Activated naive CD4-positive, alpha-beta T cell treated with anti-CD3 and anti-CD28 coated beads, Interleukin-2, amount 50 U/mL, for 24 hours (primary cell): ENCODE results near the gene P3R3URF.
A peak's percentile ranks its signal among the peaks of the same experiment; 100 is the strongest.
"Not testable (repeated sequence)": the region's sequence is repeated elsewhere in the genome, so short reads cannot be mapped to it uniquely, and the experiment has no call there.

Experiments
- H3K27ac Mint-ChIP-seq: one replicate; pipeline ENCODE4 v1.8.0; 2021; ENCODE audit warnings: mild to moderate bottlenecking, mixed read lengths
- H3K27me3 Mint-ChIP-seq: one replicate; pipeline ENCODE4 v1.8.0; 2021; ENCODE audit warnings: mixed read lengths
- H3K36me3 Mint-ChIP-seq: one replicate; pipeline ENCODE4 v1.8.0; 2021; ENCODE audit warnings: mixed read lengths
- H3K4me1 Mint-ChIP-seq: one replicate; pipeline ENCODE4 v1.8.0; 2021; ENCODE audit warnings: mixed read lengths
- H3K4me3 Mint-ChIP-seq: one replicate; pipeline ENCODE4 v1.8.0; 2021; ENCODE audit warnings: mild to moderate bottlenecking, mixed read lengths
- H3K9me3 Mint-ChIP-seq: one replicate; pipeline ENCODE4 v1.8.0; 2021; ENCODE audit warnings: mixed read lengths

P3R3URF gene

DNA sequence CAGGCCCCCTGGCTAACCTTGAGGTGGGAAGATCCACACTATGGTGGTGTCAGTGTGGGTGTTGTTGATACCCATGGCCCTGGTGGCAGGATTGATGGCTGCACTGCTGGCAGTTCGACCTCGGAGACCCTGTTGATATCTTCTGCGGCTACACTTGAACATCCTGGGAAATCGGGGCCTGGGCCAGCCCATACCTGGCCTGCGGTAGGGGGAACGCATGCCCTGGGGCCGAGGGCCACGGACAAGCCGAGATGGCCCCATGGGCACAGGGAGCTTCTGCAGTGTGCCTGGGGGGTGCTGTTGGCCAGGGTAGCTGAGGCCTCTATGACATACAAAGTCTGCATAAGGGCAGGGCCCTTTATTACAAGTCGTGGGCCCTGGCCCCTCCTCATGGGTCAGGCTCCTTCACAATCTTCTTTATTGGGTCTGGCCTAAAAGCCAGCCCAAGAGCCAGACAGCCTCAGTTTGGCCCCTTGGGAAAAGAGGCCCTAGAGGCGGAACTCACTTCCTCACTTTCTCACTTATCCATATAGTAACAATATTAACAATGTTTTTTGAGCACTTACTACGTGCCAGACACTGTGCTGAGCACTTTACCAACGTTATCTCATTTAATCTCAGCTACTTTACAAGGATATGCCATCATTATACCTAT, at the start of gene P3R3URF:
Gene P3R3URF (minus strand): TSS at position 278 of the 655 bp plus-strand sequence. CDS start 17 bp downstream, at position 261.
- Mint-ChIP-seq H3K9me3 (no peaks in the 10 kb centered on the region), H3K27ac (no peak within 1 kb of the TSS), H3K4me3 (no peak within 1 kb of the TSS), H3K36me3 (no peaks in the 10 kb centered on the region), H3K27me3 (no peaks in the 10 kb centered on the region), H3K4me1 (no peaks in the 10 kb centered on the region)

DNA sequence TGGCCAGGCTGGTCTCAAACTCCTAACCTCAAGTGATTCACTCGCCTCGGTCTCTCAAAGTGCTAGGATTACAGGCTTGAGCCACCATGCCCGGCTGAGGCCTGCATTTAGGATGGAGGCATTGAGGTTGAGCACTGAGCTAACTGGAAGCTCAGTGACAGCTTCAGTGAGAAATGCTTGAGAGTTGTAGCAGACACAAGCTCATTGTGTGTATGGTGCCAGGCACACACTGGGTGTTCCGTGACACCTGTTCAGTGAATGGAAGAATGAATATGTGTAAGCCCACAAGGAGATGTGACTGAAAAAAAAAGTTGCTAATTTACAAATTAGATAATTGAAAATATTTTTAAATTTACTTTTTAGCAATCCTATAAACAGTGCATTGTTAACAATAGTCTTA, 48.7 kb upstream of the P3R3URF start:
- Mint-ChIP-seq H3K27ac (no peak overlapping the region), H3K36me3 (no peaks in the 10 kb centered on the region), H3K4me3 (no peak overlapping the region), H3K9me3 (no peaks in the 10 kb centered on the region), H3K4me1 (peaks cover 5% of the 10 kb centered on the region), H3K27me3 (no peaks in the 10 kb centered on the region)

DNA sequence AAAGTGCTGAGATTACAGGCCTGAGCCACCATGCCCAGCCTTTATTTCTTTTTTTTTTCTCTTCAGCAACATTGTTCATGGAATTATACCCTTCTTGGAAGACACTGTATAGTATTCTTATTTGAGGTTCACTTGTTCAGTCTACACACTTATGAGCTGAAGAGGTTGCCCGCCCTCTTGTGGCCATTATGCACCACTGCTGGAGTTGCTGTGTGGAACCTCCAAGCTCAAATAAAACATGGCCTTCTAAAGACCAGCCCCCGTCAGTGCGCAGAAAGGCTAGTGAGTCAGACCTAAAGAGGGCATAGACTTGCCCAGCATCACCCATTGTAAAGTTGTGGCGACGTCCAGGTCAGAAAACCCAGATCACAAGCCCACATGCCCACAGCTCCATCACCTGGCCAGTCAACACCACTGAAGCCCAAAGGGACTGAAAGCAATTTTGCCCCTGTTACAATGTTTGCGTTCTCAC, 47.2 kb upstream of the P3R3URF start:
- H3K27ac Mint-ChIP-seq = no peak overlapping the region

DNA sequence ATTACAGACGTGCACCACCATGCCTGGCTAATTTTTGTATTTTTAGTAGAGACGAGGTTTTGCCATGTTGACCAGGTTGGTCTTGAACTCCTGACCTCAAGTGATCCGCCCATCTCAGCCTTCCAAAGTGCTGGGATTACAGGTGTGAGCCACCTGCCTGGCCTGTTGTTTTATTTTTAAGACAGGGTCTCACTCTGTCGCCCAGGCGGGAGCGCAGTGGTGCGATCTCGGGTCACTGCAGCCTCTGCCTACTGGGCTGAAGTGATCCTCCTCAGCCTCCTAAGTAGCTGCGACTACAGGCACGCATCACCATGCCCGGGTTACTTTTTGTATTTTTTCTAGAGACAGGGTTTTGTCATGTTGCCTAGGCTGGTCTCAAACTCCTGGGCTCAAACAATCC, 46.8 kb upstream of the P3R3URF start:
- H3K9me3 Mint-ChIP-seq, H3K36me3 Mint-ChIP-seq, H3K4me3 Mint-ChIP-seq, H3K4me1 Mint-ChIP-seq, H3K27me3 Mint-ChIP-seq, H3K27ac Mint-ChIP-seq: not testable (repeated sequence)

More for the DNA sequence above, 47.2 kb upstream of the P3R3URF start:
- Mint-ChIP-seq H3K4me3 (no peak overlapping the region), H3K36me3 (no peaks in the 10 kb centered on the region), H3K27me3 (no peaks in the 10 kb centered on the region), H3K4me1 (peaks cover 5% of the 10 kb centered on the region), H3K9me3 (no peaks in the 10 kb centered on the region)

DNA sequence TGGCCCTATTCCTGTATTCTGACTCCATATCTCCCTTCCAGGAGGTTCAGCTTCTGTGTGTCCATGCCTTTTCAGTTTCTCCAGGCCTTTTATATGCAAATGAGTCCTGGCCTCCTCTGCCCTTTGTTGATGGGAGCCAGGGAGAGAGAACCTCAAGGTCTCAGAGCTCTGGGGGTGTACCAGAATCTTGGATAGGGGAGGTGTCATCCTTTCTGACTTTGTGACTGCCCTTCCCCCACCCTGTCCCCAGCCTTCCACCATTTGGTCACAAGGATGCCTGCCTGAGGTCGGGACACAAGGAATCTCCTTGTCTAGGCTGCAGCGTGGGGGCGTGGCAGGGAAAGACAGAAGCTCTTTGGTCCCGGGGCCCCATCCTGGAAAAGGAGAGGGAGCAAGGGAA, 45.5 kb upstream of the P3R3URF start:
- Mint-ChIP-seq H3K4me3 (no peak overlapping the region), H3K4me1 (peaks cover 5% of the 10 kb centered on the region), H3K27me3 (no peaks in the 10 kb centered on the region), H3K36me3 (no peaks in the 10 kb centered on the region), H3K9me3 (no peaks in the 10 kb centered on the region), H3K27ac (no peak overlapping the region)

DNA sequence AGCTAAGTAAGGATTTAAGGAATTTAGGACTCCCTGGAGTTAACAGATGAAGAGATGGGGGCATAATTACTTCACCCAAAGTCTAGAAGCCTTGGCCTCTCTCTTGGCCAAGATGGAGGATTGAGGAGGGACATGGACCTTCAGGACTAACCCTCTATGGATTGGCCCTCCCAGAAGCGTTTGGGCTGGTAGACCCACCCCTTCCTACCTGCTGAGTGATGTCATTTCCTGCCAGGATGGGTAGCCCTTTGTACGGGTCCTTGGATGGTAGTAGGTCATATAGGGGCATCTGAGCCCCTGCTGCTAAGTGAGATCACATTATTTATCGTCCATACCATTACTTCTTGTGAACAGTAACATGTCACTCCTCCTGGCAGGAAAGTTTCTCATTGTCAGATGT, 44.5 kb upstream of the P3R3URF start:
- Mint-ChIP-seq H3K36me3 (no peaks in the 10 kb centered on the region), H3K27ac (no peak overlapping the region), H3K27me3 (no peaks in the 10 kb centered on the region), H3K4me1 (peaks cover 5% of the 10 kb centered on the region), H3K9me3 (no peaks in the 10 kb centered on the region), H3K4me3 (no peak overlapping the region)

DNA sequence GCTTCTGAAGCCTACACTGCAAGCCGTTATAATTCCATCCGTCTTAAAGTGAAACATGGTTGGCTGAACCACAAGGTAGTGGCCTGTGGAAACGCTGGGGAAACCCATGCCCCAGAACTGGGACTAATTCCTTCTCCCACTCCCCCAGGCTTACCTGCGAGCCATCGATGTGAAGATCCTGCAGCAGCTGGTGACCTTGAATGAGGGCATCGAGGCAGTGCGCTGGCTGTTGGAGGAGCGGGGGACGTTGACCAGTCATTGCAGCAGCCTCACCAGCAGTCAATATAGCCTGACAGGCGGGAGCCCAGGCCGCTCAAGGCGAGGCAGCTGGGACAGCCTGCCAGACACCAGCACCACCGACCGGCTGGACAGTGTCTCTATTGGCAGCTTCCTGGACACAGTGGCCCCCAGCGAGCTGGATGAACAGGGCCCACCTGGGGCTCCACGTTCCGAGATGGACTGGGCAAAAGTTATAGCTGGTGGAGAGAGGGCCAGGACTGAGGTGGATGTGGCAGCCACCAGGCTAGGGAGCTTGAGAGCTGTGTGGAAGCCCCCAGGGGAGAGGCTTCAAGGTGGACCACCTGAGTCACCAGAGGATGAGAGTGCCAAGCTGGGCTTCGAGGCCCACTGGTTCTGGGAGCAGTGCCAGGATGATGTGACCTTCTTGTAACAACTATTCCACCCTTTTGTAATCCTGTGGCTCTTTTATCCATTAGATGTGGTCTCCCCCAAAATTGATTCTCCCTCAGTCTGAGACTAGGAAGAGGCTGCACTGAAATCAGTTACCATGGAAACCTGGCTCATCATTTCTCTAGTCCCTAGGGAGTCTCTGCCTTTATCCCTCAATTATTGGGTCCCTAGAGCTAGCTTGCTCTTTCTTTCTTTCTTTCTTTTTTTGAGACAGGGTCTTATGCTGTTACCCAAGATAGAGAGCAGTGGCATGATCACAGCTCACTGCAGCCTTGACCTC, 43.5 kb upstream of the P3R3URF start:
- H3K9me3 Mint-ChIP-seq = no peaks in the 10 kb centered on the region
- no peak overlapping the region for H3K4me3 Mint-ChIP-seq
- no peaks in the 10 kb centered on the region for H3K36me3 Mint-ChIP-seq

DNA sequence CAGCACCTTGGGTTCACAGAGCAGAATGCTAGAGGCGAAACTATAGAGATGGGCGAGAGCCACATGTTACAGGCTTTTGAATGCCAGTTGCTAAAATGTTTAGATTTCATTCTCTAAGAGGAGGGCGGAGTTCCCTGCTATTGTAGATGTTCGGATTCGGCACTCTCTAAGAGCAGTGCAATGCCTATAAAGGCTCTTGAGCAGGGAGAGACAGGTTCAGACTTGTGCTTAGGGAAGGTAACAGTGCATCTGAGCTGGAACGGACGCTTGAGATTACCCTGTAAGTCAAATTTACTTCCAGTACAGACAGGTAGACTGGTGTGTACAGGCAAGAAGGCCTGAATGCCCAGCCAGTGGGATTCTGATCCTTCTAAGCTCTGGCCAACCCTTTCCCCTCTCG, 42.2 kb upstream of the P3R3URF start:
- Mint-ChIP-seq H3K9me3 (no peaks in the 10 kb centered on the region), H3K27me3 (no peaks in the 10 kb centered on the region), H3K4me1 (peaks cover 2% of the 10 kb centered on the region), H3K36me3 (no peaks in the 10 kb centered on the region), H3K4me3 (no peak overlapping the region), H3K27ac (no peak overlapping the region)

More for the DNA sequence above, 43.5 kb upstream of the P3R3URF start:
- Mint-ChIP-seq H3K4me1 (peaks cover 5% of the 10 kb centered on the region), H3K27me3 (no peaks in the 10 kb centered on the region), H3K27ac (no peak overlapping the region)

DNA sequence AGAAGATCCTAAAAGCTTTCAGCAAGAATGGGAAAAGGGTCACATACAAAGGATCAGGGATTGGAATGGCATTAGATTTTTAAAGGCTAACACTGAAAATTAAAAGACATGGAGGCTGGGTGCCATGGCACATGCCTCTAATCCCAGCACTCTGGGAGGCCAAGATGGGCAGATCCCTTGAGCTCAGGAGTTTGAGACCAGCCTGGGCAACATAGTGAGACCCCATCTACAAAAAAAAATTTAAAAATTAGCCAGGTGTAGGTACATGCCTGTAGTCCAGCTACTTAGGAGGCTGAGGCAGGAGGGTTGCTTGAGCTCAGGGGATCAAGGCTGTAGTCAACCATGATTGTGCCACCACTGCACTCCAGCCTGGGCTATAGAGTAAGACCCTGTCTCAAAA, 39.2 kb upstream of the P3R3URF start:
- Mint-ChIP-seq H3K4me1 (no peaks in the 10 kb centered on the region), H3K9me3 (no peaks in the 10 kb centered on the region), H3K4me3 (no peak overlapping the region), H3K36me3 (no peaks in the 10 kb centered on the region), H3K27ac (no peak overlapping the region), H3K27me3 (no peaks in the 10 kb centered on the region)

DNA sequence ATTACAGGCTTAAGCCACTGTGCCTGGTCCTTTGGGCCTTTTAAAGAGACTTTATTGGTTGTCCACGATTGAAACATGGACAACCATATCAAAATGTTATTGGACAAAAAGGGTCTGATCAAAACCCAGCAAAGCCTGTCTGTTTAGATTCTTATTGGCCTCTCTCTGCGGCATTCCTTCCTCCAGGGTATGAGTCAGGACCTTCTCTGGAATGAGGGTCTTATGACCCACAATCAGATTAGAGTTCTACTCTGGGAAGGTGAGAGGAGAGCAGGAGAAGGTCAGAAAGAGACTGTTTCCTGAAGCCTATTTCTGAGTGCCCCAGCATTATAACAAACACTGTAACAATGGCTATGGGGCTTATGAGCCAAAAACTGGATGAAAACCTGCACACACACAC, 34.8 kb upstream of the P3R3URF start:
- H3K36me3 Mint-ChIP-seq = no peaks in the 10 kb centered on the region

DNA sequence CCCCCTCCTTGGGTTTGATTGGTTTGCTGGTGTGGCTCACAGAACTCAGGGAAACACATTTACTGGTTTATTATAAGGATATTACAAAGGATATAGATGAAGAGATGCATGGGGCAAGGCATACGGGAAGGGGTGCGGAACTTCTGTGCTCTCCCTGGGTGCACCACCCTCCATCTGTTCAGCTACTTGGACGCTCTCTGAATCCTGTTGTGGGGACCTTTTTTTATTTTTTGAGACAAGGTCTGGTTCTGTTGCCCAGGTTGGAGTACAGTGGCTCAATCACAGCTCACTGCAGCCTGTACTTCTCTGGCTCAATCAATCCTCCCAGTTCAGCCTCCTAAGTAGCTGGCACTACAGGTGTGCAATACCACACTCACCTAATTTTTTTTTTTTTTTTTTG, 34.3 kb upstream of the P3R3URF start:
- no peak overlapping the region for H3K27ac Mint-ChIP-seq
- no peaks in the 10 kb centered on the region for H3K4me1 Mint-ChIP-seq
- no peak overlapping the region for H3K4me3 Mint-ChIP-seq
- no peaks in the 10 kb centered on the region for H3K27me3 Mint-ChIP-seq
- H3K36me3 Mint-ChIP-seq = no peaks in the 10 kb centered on the region
- H3K9me3 Mint-ChIP-seq = no peaks in the 10 kb centered on the region

More for the DNA sequence above, 34.8 kb upstream of the P3R3URF start:
- Mint-ChIP-seq H3K4me1 (no peaks in the 10 kb centered on the region), H3K9me3 (no peaks in the 10 kb centered on the region), H3K27me3 (no peaks in the 10 kb centered on the region), H3K27ac (no peak overlapping the region), H3K4me3 (no peak overlapping the region)

DNA sequence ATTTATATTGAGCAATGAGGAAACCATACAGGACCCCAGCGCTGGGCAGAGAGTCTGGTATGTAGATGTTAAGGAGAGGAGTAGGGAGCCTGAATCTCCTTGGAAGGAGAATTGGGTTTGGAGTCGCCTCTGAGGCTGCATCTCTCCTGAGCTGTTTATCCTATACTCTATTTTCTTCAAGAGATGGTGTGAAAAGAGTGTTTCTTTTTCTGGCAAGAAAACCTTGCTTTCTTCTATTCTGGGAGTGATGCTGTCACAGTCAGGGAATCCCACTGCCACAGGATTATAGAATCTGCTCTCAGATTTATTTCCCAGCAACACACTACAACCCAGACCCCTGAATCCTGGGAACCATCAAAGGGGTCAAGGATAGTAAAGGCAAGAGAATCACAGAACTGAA, 30.1 kb upstream of the P3R3URF start:
- Mint-ChIP-seq H3K9me3 (no peaks in the 10 kb centered on the region), H3K4me3 (no peak overlapping the region), H3K27ac (no peak overlapping the region), H3K4me1 (peaks cover 16% of the 10 kb centered on the region), H3K36me3 (no peaks in the 10 kb centered on the region), H3K27me3 (no peaks in the 10 kb centered on the region)

DNA sequence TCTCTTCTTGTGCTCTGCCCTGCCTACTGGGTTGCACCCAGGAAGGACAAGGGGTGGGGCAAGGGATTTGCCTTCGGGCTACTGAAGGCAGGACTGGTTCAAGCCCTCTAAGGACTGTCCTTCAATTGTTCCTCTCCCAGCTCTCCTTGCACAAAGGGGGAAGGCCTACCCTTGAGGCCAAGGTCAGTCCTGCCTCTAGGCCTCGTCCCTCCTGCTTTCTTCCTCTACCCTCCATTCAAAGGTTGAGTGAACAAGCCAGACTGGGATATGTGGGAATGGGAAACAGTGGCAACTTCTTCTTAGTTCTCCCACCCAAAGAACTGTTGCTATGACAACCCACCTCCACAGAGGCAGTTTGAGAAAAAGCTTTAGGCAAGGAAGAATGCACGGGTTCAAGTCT, 29.5 kb upstream of the P3R3URF start:
- Mint-ChIP-seq H3K4me3 (no peak overlapping the region), H3K9me3 (no peaks in the 10 kb centered on the region), H3K27ac (no peak overlapping the region), H3K27me3 (no peaks in the 10 kb centered on the region), H3K36me3 (no peaks in the 10 kb centered on the region), H3K4me1 (peaks cover 16% of the 10 kb centered on the region)

DNA sequence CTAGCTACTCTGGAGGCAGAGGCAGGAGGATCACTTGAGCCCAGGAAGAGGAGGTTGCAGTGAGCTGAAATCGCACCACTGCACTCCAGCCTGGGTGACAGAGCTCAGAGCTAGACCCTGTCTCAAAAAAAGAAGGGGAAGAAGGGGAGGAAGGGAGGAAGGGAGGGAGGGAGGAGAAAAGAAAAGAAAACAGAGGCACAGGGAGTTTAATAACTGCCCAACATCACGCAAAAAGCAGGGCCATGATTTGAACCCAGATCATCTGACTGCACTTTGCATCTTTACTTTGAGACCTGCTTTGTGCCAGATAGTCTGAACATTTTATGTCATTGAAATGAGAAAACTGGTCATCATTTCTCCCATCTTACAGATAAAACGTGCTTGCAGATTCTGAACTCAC, 28.9 kb upstream of the P3R3URF start:
- no peaks in the 10 kb centered on the region for H3K9me3 Mint-ChIP-seq
- H3K36me3 Mint-ChIP-seq = no peaks in the 10 kb centered on the region
- H3K4me1 Mint-ChIP-seq = peaks cover 16% of the 10 kb centered on the region
- H3K27ac Mint-ChIP-seq = no peak overlapping the region
- H3K4me3 Mint-ChIP-seq = no peak overlapping the region
- H3K27me3 Mint-ChIP-seq = no peaks in the 10 kb centered on the region

DNA sequence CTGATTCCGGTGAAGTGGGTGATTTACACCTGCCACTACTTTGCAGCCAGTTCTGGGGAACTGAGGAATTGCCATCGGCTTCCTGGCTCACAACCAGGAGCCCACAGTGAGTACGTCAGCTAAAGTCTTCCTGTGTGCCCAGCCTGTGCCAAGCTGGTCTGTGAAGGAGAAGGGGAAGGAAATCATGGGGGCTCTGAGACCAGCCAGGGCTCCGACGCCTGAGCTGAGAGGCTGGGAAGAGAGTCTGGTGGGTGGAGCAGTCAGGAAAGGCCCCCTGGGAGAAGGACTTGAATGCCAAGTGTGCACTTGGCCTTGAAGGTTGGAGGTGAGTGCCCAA, 28.1 kb upstream of the P3R3URF start:
- H3K4me3 Mint-ChIP-seq = no peak overlapping the region
- H3K36me3 Mint-ChIP-seq = no peaks in the 10 kb centered on the region
- H3K4me1 Mint-ChIP-seq = peaks cover 16% of the 10 kb centered on the region
- no peaks in the 10 kb centered on the region for H3K9me3 Mint-ChIP-seq
- H3K27me3 Mint-ChIP-seq = no peaks in the 10 kb centered on the region
- H3K27ac Mint-ChIP-seq = no peak overlapping the region

DNA sequence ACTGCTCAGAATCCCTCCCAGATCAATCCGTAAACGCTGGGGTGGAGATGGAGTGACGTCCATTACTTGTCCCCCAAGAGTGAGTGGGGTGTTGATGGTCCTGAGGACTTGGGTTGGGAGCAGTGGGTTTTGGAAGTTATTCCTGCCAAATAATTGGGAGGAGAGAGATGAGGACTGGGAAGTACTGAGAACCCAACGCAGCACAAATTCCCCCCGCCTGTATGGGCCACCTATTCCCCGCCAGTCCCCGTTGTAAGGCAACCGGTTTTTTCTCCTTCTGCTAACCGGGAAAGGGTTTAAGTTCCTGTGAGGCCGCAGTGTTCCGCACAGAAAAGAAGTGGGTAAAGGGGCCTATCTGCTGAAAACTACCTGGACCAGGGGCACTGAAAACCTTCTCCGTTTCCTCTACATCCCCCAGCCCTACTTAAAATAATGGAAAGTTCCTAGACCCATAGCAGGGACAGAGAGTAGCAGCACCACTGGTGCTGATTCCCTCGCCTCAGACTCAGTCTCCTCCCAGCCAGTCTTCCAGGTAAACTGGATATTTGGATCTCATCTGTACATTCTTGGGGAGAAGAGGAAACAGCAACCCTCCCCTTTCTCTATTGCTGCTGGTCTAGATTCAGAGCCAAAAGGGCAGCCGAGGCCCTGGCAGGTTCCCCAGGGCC, 27.6 kb upstream of the P3R3URF start:
- no peak overlapping the region for H3K27ac Mint-ChIP-seq
- no peaks in the 10 kb centered on the region for H3K9me3 Mint-ChIP-seq
- peaks cover 20% of the 10 kb centered on the region for H3K4me1 Mint-ChIP-seq
- peak overlapping the region; percentile 47 for H3K4me3 Mint-ChIP-seq
- H3K36me3 Mint-ChIP-seq = no peaks in the 10 kb centered on the region
- H3K27me3 Mint-ChIP-seq = no peaks in the 10 kb centered on the region
